Measurements from ENCODE around the gene RXRG. TPM values are rescaled to one million over a fixed set of nuclear protein-coding genes. Genes with fewer than 3 reads are reported as not detected.

Gene RXRG
- total and polyA plus RNA-seq, 2 experiments from 2014 or later = 285 to 296 TPM

GRCh38 chr1:165435801-165436200 is 9.1 kb downstream of the RXRG start:
- Histone ChIP-seq H3K4me3 (no peak overlapping the region), H3K9me3 (ENCODE audit: low read depth) (no peaks in the 10 kb centered on the region), H3K27ac (peak overlapping the region; percentile 69), H3K27me3 (no peaks in the 10 kb centered on the region), H3K4me1 (ENCODE audit: low read depth) (peaks cover 53% of the 10 kb centered on the region), H3K36me3 (peaks cover 3% of the 10 kb centered on the region)
- DNase-seq (ENCODE audit: low read depth in 1 of 2, low spot score in 1 of 2) = no peak
- no peak for TF ChIP-seq CTCF (IDR thresholded peaks at IDR 0.05; ENCODE audit: low read depth, low read length)

- Histone ChIP-seq H3K36me3 (peaks cover 3% of the 10 kb centered on the region), H3K27ac (no peak overlapping the region), H3K27me3 (no peaks in the 10 kb centered on the region), H3K4me1 (ENCODE audit: low read depth) (peaks cover 44% of the 10 kb centered on the region), H3K4me3 (no peak overlapping the region), H3K9me3 (ENCODE audit: low read depth) (no peaks in the 10 kb centered on the region)
- peak in 1 of 2 donors; percentile 59 for DNase-seq (ENCODE audit: low read depth in 1 of 2, low spot score in 1 of 2)
- TF ChIP-seq CTCF (IDR thresholded peaks at IDR 0.05; ENCODE audit: low read depth, low read length) = no peak
Observed at GRCh38 chr1:165434281-165434680, 10.6 kb downstream of the RXRG start.

- no peak overlapping the region for H3K27ac ChIP-seq
- TF ChIP-seq CTCF (IDR thresholded peaks at IDR 0.05; ENCODE audit: low read depth, low read length) = no peak
- DNase-seq (ENCODE audit: low read depth in 1 of 2, low spot score in 1 of 2) = no peak
- H3K9me3 ChIP-seq (ENCODE audit: low read depth) = no peaks in the 10 kb centered on the region
- H3K36me3 ChIP-seq = peaks cover 21% of the 10 kb centered on the region
- H3K4me1 ChIP-seq (ENCODE audit: low read depth) = peaks cover 29% of the 10 kb centered on the region
- H3K27me3 ChIP-seq = no peaks in the 10 kb centered on the region
- no peak overlapping the region for H3K4me3 ChIP-seq
Observed at GRCh38 chr1:165431079-165431478, 13.8 kb downstream of the RXRG start.

GRCh38 chr1:165426745-165427144 is 18.2 kb downstream of the RXRG start:
- TF ChIP-seq CTCF (IDR thresholded peaks at IDR 0.05; ENCODE audit: low read depth, low read length) = no peak
- no peak for DNase-seq (ENCODE audit: low read depth in 1 of 2, low spot score in 1 of 2)
- Histone ChIP-seq H3K4me3 (no peak overlapping the region), H3K27me3 (no peaks in the 10 kb centered on the region), H3K36me3 (peaks cover 23% of the 10 kb centered on the region), H3K27ac (no peak overlapping the region), H3K4me1 (ENCODE audit: low read depth) (peaks cover 37% of the 10 kb centered on the region), H3K9me3 (ENCODE audit: low read depth) (no peaks in the 10 kb centered on the region)

GRCh38 chr1:165425621-165426020 is 19.3 kb downstream of the RXRG start:
- Histone ChIP-seq H3K4me1 (ENCODE audit: low read depth) (peaks cover 28% of the 10 kb centered on the region), H3K4me3 (no peak overlapping the region), H3K27me3 (no peaks in the 10 kb centered on the region), H3K9me3 (ENCODE audit: low read depth) (no peaks in the 10 kb centered on the region), H3K36me3 (peaks cover 21% of the 10 kb centered on the region), H3K27ac (peak overlapping the region; percentile 74)
- no peak for TF ChIP-seq CTCF (IDR thresholded peaks at IDR 0.05; ENCODE audit: low read depth, low read length)
- no peak for DNase-seq (ENCODE audit: low read depth in 1 of 2, low spot score in 1 of 2)

Measured in cardiac muscle cell (in vitro differentiated cells and primary cell).